NCI-H524 treated with DMSO at 0.1 percent for 48 hours (cell line): ENCODE data around the gene MUS81.
"Not testable (repeated sequence)": the region's sequence is repeated elsewhere in the genome, so short reads cannot be mapped to it uniquely, and the experiment has no call there.

Source experiments
- DNase-seq: peaks from one replicate; lab custom pipeline; 2025; lab: John Stamatoyannopoulos, UW

MUS81 gene

GRCh38 chr11:65860278-65861164 is at the start of gene MUS81:
MUS81 (plus strand) TSS chr11:65860433; CDS start chr11:65860754, 321 bp downstream.
- DNase-seq = peak; percentile 75

GRCh38 chr11:65811764-65812475 is 48.3 kb upstream of the MUS81 start:
- DNase-seq = peak; percentile 11

GRCh38 chr11:65814131-65814985 is 45.9 kb upstream of the MUS81 start:
- no peak for DNase-seq

GRCh38 chr11:65814986-65815565 is 45.2 kb upstream of the MUS81 start:
- no peak for DNase-seq

- no peak for DNase-seq
Observed at GRCh38 chr11:65816696-65817095, 43.5 kb upstream of the MUS81 start.

- no peak for DNase-seq
Observed at GRCh38 chr11:65817312-65817834, 42.9 kb upstream of the MUS81 start.

GRCh38 chr11:65817835-65818680 is 42.2 kb upstream of the MUS81 start:
- peak; percentile 34 for DNase-seq

GRCh38 chr11:65821107-65821506 is 39.1 kb upstream of the MUS81 start:
- no peak for DNase-seq

GRCh38 chr11:65822776-65823528 is 37.3 kb upstream of the MUS81 start:
- no peak for DNase-seq

- DNase-seq = no peak
Observed at GRCh38 chr11:65826984-65827735, 33.1 kb upstream of the MUS81 start.

- no peak for DNase-seq
Observed at GRCh38 chr11:65829459-65829858, 30.8 kb upstream of the MUS81 start.

GRCh38 chr11:65832231-65832630 is 28.0 kb upstream of the MUS81 start:
- DNase-seq = not testable (repeated sequence)

GRCh38 chr11:65833297-65834030 is 26.8 kb upstream of the MUS81 start, which contains the start of gene SNX32:
SNX32 (plus strand) TSS chr11:65833963; CDS start chr11:65834066, 103 bp downstream.
- DNase-seq = peak; percentile 45

GRCh38 chr11:65834202-65834601 is 26.0 kb upstream of the MUS81 start:
- no peak for DNase-seq

- no peak for DNase-seq
Observed at GRCh38 chr11:65842144-65842543, 18.1 kb upstream of the MUS81 start.

GRCh38 chr11:65843811-65844210 is 16.4 kb upstream of the MUS81 start:
- no peak for DNase-seq

GRCh38 chr11:65844231-65844872 is 15.9 kb upstream of the MUS81 start:
- no peak for DNase-seq

- DNase-seq = no peak
Observed at GRCh38 chr11:65847746-65848145, 12.5 kb upstream of the MUS81 start.
